HG03139 (cell line): ENCODE measurements around the gene PPP1CA.

Experiments
- ATAC-seq: cut with Tn5 transposase; IDR thresholded peaks from one replicate; pipeline ENCODE4 v1.9.1; 2021; ENCODE audit not compliant: unreplicated experiment

The PPP1CA gene

GRCh38 chr11:67387069-67387468, 14.6 kb downstream of the PPP1CA start:
- ATAC-seq, result no peak

- ATAC-seq, result no peak
Observed at GRCh38 chr11:67384851-67385366, 16.7 kb downstream of the PPP1CA start.

- no peak for ATAC-seq
Observed at GRCh38 chr11:67382276-67383136, 19.2 kb downstream of the PPP1CA start.

GRCh38 chr11:67381244-67381972, 20.2 kb downstream of the PPP1CA start:
- no peak for ATAC-seq

GRCh38 chr11:67379061-67380058, 22.3 kb downstream of the PPP1CA start:
- no peak for ATAC-seq

GRCh38 chr11:67378544-67378943, 23.1 kb downstream of the PPP1CA start:
- no peak for ATAC-seq

- ATAC-seq, result no peak
Observed at GRCh38 chr11:67376873-67377808, 24.5 kb downstream of the PPP1CA start.

- ATAC-seq, result no peak
Observed at GRCh38 chr11:67376063-67376820, 25.4 kb downstream of the PPP1CA start.

- no peak for ATAC-seq
Observed at GRCh38 chr11:67375320-67376055, 26.2 kb downstream of the PPP1CA start.

- ATAC-seq, result no peak
Observed at GRCh38 chr11:67374571-67375281, 26.9 kb downstream of the PPP1CA start.

GRCh38 chr11:67373648-67374570, 27.7 kb downstream of the PPP1CA start:
- no peak for ATAC-seq

GRCh38 chr11:67372993-67373647, 28.5 kb downstream of the PPP1CA start, which contains the start of gene CLCF1:
Gene CLCF1, minus strand, starts transcription at chr11:67373598. Its CDS starts 59 bp downstream, at chr11:67373539.
- ATAC-seq, result no peak

GRCh38 chr11:67372321-67372992, 29.2 kb downstream of the PPP1CA start:
- ATAC-seq, result no peak

- no peak for ATAC-seq
Observed at GRCh38 chr11:67371911-67372320, 29.7 kb downstream of the PPP1CA start.

- no peak for ATAC-seq
Observed at GRCh38 chr11:67371189-67371910, 30.3 kb downstream of the PPP1CA start.
